RCC 7860 (cell line): Measurements from ENCODE around the gene FABP1.

Experiments
- DNase-seq: peaks from one replicate; pipeline ENCODE4 v3.0.0-alpha.2; 2015; ENCODE audit warnings: low spot score
- FAIRE-seq: peaks from 2 replicates; lab custom pipeline; 2012; peaks lifted over from hg19 to GRCh38; lab: Jason Lieb, UNC

The FABP1 gene

GRCh38 chr2:88139203-88139702 is 11.4 kb upstream of the FABP1 start:
- FAIRE-seq (peak; percentile 67), DNase-seq (no peak)

DNA sequence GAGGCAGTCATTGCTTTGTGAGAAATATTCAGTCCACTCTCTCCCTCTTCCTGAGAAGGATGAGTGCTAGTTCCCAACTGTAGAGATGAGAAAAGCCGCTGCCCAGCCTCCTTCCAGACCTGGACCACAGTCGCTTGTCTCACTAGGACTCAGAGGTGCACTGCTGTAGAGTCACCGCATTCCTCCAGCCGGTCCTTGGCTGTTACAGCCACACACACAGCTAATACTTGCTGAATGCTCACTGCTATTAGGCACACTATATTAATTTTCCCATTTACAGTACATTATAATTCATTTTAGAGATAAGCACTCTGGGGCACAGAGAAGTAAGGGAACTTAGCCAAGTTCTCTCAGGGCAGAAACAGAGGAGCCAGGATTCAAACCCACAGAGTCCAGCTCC is 10.0 kb upstream of the FABP1 start:
- DNase-seq, result no peak
- no peak for FAIRE-seq

DNA sequence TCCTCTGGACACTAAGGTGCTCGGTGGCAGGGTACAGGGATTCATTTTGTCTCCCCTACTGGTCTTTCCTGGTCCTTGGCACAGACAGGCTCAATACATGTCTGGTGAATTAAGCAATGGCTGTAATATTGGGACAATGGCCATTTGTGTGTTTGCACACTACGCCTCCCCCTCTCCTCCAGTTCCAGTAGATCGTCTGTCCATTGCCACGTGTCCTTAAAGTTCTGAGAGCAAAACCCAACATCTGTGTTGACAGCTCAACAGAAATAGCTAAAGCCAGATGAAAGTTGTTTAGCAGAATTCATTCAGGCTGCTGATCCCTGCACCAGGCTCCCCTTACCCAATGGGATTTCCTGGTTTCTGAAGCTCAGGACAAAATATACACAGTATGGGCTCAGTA is 9.0 kb upstream of the FABP1 start:
- FAIRE-seq (no peak), DNase-seq (no peak)

DNA sequence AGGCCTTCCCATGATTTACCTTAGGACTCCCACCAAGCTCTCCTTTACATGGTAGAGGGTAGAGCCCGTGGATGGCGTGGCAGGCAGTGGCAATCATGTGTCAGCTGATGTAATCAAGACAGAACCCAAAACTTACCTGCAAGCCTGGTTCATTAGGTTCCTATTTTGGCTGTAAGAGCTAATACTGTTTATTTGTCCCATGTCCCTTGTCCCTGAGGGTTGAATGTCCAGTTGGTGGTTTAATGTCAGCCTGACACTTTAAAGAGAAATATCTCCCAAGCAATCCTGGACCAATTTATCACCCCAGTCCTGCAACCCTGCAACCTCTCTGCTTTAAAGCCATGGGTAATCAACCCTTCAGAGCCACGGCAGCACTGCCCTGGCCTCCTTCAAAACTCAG is 6.0 kb upstream of the FABP1 start:
- no peak for DNase-seq
- no peak for FAIRE-seq

GRCh38 chr2:88131999-88132368 is 4.1 kb upstream of the FABP1 start:
- no peak for DNase-seq
- FAIRE-seq, result no peak

DNA sequence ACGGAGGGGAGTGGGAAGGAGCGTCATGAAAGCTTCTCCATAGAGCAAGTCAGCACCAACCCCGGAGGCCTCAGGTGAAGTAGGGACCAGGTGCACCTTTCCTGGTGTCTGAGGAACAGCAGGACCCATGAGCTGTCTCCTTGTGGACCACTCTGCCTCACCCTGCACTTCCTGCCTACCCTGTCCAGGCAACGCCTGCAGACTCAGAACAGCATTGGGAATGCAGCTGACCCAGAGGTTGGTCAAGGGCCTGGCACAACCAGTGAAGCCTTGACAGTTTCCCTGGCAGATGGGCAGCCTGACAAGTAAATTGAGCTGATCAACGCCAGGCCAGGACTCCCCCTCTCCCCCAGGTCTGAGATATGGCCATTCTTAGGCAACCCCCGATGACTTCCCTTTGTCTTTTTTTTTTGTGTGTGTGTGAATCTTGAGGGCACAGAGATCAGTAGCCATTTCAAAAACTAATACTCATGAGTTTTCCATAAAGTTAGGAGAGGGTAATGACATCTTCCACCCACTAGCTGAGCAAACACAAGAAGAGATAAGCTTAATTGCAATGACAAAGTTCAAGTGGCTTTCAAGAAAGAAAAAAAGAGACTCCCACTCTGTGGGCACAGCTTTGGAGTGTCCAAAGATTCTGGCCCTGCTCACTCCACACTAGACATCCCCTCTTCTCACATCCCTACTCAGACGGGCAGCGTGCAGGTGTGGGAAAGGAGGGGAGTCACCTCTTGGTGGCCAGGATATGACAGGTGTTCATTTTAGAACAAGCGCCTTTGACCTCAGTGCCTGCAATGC is 3.5 kb upstream of the FABP1 start:
- DNase-seq (no peak), FAIRE-seq (no peak)

GRCh38 chr2:88129313-88129959 is 1.6 kb upstream of the FABP1 start:
- DNase-seq (no peak), FAIRE-seq (no peak)

DNA sequence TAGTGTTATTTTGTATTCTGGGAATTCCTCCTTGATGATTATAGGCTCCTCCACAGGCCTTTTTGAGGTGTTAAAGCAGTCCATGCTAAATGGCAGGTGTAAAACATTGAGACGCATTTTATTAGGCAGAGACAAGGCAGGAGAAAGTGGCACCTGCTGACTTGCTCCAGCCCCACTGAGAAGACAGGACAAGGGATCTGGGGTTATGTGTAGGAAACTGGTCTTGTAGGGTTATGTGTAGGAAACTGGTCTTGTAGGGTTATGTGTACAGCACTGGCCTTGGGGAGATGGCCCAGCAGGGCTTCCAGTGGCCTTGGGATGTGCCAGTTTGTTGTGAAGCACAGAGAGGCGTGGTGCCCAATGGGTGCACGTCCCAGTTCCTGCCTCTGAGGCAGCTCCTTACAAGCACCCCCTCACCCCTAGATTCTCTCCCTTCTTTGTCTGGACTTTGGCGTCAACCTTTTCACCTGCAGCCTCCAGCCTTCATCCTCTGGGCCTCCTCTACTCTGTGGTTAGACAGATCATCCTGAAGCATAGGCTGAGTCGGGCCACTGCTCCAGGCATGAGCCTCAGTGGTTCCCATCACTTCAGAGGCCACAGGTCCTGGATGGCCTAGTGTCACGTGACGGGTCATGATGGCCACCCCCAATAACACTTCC is 921 bp upstream of the FABP1 start:
- no peak for DNase-seq
- no peak for FAIRE-seq

DNA sequence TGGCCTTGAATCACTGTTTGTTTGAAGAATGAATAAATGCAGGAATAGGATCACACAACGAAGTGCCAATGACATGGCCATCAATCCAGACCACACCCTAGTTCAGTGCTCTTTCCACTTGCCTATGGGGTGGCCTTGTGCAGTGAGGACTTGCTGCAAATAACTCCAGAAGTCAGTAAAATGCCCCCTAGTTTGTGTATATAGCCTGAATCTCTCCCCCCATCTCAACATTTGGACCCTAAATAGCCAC is 299 bp downstream of the FABP1 start:
- FAIRE-seq, result no peak
- DNase-seq, result no peak

DNA sequence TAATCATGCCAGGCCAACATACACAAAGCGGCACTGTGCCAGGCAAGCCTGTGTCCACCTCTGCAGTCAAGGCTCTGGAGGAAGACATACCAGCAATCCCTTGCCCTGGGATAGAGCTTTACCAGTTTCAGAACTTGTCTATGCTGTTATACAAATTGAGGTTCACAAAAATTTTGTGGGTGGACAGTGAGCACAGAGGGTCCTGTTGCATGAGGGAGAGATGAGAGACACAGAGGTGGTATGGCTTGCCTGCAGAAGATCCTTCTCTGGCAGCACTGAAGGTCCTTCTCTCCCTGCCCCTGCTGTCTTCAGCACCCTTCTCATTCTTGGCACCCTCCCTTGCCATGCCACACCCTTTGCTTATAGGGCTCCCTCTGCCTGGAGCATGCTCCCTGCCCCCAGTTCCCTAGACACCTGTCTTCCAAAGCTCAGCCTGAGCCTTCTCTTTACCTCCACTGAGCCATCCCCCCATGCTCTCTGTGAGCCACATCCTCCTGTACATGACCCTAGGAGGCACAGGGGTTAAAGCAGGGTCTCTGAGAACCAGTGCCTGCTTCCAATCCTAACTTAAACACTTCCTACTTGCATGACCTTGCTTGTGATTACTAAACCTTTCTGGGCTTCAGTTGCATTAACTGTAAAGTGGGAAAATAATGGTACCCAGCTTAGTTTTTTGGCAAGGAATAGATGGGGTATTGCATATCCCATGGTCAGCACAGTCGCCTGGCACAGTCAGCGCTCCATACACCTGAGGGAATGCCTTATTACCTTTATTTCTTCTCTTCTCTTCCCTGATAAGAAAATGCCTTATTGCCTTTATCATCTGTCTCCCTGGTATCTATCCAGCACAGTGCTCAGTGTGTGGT is 857 bp downstream of the FABP1 start:
- DNase-seq, result no peak
- FAIRE-seq, result no peak

- DNase-seq (no peak), FAIRE-seq (no peak)
These were observed 1.7 kb downstream of the FABP1 start for GRCh38 chr2:88125924-88126771.

- DNase-seq, result no peak
- FAIRE-seq, result no peak
These were observed 2.4 kb downstream of the FABP1 start for GRCh38 chr2:88125344-88125923.

GRCh38 chr2:88123975-88124917 is 3.6 kb downstream of the FABP1 start:
- FAIRE-seq, result no peak
- no peak for DNase-seq

DNA sequence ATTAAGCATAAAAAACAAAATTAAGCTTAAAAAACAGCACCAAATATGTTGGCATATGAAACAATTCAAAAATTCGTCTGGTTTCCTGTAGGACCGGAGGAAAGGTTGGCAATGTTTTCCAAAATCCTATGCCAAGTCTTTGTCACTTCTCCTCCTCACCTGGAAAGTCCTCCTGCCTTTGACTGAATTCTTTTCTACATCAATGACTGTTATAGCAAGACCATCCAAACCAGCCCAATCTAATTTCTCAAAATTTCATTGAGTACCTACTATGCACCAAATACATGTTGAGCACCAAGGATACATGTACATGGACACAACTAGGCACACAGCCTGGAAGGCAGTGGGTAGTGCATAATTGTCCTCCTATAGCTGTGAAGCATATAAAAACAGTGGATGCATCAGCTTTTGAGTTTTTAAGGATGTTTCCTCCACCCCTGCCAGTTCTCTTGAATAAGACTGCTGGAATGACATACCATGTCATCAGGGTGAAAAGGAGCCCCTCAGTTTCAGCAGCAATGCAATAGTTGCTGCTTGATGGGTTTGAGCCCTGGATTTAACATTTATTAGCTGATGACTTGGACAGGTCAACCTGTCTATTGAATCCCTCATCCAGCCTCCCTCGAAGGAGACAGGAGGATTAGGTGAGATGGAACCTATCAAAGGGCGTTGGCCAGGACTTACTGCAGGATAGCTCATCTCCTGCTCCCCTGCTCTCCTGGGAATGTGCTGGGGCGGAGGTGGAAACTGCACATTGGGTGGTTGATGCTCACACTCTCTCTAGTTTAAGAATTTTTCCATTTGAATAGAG is 4.5 kb downstream of the FABP1 start:
- FAIRE-seq, result no peak
- no peak for DNase-seq

DNA sequence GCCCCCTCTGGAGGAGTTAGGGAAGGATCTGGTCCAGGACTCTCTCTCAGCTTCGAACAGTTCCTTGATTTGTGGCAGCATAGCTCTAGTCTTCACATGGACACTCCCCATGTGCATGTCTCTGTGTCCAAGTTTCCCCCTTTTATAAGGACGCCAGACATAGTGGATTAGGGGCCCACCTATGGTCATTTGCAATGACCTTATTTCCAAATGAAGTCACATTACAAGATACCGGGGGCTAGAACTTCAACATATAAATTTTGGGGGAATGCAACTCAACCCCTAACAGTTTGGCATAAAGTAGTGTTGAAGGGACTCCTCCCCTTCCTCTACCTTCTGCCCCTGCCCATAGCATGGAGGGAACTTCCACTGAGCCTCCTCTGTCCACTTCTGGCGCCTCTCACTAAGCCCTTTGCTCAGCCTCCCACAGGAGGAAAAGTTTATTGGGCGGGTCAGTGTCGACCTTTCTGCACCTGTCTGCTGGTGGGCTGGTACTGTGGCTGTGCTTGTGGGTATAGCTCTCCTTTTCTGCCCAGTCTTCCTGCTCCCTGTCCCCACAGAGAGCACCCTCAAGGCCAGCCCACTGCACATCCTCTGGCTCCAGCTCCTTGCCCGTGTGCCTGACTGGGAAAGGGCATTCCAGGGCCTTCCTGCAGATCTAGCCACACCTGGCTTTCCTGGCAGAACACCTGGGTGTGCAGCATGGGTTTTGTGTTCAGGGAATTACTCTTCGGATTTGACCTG is 5.5 kb downstream of the FABP1 start:
- FAIRE-seq (no peak), DNase-seq (no peak)

DNA sequence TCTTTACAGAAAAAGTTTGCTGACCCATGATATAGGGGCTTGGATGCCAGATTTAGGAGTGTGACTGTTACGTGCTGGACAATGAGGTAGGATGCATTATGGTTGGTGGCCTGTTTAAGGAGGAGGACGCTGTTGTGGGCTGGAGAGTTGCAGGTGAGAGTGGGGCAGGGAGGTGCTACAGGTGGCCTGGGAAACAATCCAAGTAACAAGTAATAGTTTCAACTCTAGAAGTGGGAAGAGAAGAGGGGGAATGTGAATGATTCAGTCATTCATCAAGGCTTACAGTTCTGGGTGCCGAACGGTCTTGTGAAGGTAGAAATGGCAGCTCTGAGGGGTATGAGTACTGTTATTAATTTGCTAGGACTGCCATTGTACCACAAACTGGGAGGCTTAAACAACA is 6.2 kb downstream of the FABP1 start:
- DNase-seq (no peak), FAIRE-seq (no peak)

DNA sequence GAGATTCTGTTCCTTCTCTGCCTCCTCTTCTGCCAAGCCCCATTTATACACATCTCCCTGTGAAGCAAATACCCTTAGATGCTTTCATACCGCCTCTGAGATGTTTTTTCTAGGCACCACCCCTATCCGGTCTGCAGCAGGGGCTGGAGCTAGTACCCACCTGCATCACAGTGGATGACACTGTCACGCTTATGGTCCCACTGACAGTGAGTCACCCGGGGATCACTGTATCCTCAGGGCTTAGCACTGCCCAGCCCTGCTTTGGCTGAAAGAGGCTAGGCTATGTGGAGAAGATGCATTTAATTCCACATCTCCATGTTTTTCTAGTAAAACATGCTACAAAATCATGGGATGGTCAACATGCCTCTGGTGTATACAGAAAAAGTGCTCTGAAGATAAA is 9.9 kb downstream of the FABP1 start:
- FAIRE-seq (no peak), DNase-seq (no peak)
